Fibroblast of skin of left biceps (primary cell): ENCODE data around the gene WFDC1.
A peak's percentile ranks its signal among the peaks of the same experiment; 100 is the strongest.

Experiments
- DNase-seq, 2 experiments: peaks; one replicate each; pipeline ENCODE4 v3.0.0-alpha.2; 2013; ENCODE audit warnings: low read depth in 2 of 2

The WFDC1 gene

DNA sequence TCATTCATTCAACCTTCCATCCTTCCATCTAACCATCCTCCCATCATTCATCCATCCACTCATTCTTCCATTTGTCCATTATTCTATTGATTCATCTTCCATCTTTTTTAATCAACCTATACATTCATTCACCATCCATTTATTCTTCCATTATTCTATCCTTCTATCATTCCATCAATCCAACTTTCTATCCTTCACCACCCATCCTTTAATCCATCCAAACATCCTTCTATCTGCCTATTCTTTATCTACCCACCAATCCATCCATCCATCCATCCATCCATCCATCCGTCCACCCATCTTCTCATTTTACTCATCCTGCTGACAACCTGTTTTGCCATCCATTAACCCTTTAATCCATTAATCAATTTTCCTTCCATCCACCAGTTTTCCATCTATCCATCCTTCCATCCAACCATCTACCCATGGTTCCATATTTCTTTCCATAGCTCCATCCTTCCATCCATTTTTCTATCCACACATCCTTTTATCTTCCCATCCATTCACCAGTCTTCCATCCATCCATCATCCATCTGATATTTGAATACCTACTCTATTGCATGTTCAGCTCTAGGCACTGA lies 21.8 kb upstream of the WFDC1 start:
- no peak for DNase-seq

DNA sequence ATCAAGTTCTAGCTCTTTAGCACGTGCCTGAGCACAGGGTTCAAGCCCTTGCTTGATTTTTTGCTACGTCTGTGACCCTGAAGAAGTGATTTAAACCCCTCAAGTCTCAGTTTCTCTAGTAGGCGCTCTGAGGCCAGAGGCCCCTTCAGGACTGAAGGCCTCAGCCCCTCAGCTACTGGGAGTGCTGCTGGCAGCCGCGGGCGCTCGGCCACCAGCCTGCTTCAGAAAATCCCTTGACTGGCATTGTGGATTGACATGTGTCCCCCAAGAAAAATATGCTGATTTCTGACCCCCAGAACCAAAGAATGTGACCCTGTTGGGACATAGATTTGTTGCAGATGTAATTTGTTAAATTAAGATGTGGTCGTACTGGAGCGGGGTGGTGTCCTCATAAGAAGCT lies 20.2 kb upstream of the WFDC1 start:
- no peak for DNase-seq

DNA sequence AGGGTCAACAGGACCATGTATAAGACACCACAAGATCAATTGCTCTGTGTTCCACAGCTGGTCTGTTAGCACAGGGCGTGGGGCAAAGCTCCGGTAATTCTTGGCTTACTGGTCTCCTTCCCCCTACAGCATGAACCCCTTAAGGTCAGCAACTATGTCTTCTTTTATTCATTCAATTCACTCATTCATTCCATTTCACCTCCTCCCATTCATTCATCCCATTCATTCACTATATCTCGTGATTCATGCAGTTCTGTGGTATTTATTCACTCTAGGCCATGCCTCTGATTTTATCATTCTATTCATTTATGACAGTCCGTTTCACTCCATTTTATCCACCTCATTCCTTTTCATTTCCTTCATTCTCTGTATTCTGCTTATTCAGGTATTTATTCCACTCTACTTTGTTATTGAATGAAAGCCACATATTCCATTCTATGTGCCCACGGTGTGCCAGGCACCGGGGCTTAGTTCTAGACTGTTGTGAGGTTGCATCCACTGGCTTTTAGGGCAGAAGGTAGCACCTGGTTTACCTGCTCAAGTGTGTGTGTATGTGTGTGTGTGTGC lies 19.0 kb upstream of the WFDC1 start:
- no peak for DNase-seq

DNA sequence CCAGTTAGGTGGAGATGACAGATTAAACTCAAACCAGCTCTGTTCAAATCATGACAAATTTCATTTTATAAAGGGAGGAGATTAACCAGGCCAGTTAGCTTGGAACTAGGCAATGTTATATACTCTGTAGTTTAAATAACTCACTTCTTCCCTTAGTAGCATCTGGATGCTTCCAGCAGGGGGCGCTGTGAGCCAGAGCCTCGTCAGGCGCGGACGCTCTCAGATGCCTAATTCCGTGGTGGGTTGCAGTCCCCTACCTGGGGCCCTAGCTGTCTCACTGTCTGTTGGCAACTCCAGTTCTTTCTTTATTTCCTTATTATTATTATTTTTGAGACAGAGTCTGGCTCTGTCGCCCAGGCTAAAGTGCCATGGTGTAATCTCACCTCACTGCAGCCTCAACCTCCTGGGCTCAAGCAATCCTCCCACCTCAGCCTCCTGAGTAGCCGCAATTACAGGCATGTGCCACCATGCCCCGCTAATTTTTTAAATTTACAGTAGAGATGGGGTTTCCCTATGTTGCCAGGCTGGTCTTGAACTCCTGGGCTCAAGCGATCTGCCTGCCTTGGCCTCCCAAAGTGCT lies 17.3 kb upstream of the WFDC1 start:
- DNase-seq, result peak; percentile 4 to 12

DNA sequence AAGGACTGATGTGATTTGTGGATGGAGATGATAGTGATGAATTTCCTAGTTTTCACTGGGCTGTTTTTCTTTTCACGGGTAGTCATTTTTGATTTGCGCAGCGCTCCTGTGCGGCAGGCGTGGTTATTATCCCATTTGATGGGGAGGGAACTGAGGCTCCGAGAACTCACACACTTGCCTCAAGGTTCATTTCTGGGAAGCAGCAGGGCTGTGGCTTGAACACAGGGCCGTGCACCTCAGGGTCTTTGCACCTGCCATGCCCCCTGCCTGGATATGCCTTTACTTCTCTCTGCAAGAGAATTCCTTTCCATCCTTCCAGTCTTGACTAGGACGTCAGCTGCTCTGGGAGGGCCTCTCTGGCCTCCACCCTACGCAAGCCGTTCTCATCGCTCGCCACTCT lies 16.3 kb upstream of the WFDC1 start:
- DNase-seq, result no peak

DNA sequence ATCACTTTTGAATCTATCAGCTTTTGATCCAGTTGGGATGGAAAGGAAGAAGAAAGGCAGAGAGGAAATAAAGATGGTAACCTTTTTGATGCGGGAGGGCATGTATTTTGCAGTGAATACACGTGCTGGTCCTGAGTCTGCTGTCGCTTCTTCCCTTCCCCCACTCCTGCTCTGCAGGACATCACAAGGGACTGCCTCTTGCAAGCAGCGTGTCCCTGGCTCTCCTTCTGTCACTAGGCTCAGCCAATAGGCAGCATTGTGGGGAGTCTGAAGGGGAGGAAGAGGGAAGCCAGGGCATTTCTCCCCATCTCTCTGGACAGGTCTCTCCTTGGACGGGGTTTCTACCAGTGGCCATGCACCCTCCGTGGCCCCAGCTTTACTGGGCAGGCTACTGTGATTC lies 15.7 kb upstream of the WFDC1 start:
- DNase-seq, result no peak

DNA sequence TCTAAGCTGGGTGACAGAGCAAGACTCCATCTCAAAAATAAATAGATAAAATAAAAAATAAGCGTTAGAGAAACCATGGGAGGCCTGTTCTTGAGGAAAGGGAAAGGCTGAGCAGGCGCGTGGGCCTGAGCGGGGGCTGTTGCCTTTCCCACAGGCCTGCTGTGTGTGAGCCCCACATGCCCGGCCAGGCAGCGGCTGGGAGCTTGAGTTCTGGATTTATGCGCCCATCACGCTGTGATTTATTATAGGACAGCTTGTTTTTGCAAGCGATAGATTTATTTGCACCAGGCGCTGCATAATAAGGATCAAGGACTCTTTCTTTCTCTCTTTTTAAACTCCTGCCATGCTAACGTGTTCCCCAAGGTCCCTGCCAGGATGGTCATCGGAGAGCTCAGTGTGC lies 14.8 kb upstream of the WFDC1 start:
- DNase-seq, result no peak

DNA sequence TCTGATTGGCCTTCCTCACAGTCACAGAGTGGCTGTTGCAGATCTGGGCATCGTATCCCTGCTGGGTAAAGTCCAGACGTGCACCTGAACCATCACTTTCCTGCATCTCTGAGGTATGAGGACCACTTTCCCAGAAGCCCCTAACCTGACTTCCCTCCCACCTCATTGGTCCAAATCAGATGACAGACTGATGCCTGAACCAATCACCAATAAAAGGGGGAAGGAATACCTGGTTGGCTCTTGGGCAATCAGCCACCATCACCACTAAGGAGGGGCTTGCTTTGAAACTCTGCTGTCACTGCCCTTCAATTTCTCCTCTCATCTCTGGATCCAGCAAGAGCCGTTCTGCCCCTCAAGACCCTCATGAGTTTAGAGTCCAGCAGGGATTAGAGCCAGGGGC lies 13.6 kb upstream of the WFDC1 start:
- no peak for DNase-seq

DNA sequence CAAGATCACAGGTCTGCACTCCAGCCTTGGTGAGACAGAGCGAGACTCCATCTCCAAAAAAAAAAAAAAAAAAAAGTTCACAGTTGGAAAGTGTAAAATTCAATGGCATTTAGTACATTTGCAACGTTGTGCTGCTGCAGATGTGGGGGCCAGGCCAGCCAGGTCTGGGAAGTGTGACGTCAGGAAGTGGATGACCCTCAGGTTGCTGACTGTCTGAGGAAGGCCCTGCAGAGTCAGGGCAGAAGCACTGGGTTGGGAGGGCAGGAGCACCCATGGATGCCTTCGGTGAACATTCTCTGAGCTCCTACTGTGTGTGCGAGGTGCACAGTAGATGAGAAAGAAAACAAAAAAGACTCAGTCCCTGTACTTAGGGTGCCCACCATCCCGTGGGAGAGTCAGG lies 12.1 kb upstream of the WFDC1 start:
- no peak for DNase-seq

DNA sequence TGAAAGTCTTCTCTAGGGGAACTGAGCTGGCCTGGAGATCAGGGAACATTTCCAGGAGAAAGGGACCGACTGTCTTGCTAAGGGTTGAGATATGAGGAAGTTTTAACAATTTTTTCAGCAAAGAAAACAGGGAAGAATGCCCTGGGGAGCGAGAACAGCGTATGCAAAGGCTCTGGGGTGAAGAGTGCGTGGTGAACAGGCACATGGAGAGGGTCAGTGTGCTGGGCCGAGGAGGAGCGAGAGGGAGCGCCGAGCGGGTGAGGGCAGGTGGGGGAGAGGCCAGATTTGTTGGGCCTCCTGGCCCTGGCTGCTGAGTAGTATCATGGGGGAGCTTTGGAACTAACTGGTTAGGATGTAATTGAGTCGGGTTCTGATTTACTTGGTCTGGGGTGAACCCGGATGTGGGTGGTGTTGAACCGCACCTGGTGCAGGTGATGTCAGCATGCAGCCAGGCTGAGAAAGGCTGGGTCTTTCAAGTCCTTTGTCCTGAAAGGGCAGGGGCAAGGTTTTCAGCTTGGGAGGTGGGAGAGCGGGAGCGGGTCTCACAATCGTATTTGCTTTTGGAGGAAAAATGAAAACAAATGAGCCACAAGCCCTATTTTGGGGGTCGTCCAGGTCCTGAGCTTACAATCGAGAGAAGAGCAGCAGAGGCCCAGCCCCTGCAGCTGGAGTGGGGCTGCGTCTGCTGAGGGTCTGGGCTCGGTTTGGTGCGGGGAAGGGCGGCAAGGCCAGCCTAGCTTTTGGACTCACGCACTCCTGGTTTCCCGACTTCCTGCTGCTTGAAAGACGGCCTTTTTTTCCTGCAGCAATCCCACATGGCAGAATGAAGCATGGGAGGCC lies 11.1 kb upstream of the WFDC1 start:
- no peak for DNase-seq

DNA sequence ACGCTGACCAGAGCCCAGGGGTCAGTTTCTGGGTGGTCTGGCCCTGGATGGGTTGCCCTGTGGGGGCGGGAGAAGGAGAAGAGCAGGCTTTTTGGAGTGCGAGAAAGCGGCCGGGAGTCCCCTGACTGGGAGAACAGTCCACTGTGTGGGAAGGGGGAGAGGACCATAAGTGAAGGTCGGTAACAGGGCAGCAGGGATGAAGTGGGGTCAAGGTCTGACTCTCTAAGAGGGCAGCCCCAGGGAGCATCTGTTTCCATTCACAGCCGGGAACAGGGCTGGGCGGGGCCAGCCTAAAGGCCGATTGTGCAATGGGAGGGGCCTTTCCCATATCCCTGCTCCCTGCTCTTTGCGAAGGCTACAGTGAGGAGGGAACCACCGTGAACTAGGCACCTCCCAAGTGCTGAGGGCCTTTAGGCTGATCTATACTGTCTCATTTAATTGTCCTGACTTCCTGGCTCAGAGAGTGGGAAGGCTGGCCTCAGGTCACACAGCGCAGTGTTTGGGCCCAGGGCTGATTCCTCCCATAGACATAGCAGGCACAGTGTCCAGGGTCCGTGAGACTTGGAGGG lies 10.4 kb upstream of the WFDC1 start:
- no peak for DNase-seq

DNA sequence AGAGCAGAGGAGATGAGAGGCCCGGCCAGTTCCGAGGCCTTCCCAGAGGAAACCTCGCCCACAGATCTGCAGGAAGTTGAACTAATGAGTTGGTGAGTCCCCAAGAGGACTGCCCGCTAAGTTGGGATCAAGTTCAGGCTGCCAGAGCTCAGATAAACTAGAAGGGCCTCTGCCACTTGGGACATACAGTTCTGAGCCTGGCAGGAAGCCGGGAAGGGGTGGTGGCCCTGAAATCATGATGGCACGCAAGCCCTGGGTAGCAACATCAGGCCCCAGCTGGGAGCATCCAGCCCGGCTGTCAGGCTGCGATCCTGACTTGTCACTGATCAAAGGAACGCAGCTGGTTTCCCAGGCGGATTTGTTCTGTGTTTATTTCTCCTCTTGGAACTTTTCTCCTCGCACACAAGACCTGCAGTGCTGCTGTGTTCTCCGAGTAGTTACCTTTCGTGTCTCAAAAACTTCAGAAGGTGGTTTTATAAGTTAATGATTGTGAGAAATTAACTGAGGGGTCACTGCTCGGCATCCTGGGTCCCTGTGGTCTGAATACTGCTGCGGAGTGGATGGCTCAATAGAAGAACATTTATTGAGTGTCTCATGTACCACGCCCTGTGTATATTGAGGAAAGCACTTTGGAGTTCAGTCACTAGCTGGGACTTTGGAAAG lies 8.0 kb upstream of the WFDC1 start:
- DNase-seq, result no peak

DNA sequence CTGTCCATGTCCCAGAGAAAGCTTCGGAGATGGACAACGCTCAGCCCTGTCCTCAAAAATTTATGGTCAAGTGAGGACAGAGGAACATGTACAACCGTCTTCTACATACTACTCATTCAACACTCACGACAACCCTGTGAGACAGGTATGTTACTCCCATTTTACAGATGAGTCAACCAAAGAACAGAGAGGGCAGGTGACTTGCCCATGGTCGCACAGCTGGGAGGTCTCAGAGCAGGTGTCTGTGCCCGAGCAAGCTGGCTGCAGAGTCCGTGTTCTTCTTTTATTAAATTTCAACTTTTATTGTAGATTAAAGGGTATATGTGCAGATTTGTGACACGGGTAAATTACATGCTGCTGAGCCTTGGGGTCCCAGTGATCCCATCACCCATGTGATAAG lies 5.8 kb upstream of the WFDC1 start:
- DNase-seq, result no peak

DNA sequence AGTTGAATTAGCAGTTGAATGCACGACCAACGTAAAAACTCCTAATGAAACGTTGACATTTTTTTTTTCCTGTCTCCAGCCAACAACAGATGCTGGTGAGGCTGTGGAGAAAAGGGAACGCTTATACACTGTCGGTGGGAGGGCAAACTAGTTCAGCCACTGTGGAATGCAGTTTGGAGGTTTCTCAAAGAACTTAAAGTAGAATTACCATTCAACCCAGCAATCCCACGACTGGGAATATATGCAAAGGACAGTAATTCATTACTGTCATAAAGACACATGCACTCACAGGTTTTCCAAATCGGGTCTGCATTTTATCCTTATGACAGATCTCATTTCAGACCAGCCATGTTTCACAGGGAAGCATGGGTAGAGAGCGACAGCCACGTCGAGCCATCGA lies 3.5 kb upstream of the WFDC1 start:
- DNase-seq, result no peak

DNA sequence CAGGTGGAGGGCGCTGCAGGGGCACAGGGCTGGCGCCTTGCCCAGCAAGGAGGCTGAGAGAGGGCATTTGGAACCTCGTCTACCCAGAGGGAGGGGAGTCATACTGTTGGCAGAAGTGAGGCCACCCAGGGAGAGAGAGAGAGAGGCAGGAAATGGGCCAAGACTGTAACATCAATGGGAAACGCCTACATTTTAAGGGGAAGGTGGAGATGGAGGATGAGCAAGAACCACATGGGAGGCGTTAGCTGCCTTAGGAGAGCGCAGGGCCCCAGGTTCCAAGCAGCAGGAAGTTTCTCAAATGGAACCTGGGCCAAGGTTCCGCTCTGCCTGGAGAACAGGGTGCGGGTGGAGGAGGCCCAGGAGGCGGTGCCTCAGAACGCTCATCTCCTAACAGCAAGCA lies 2.7 kb upstream of the WFDC1 start:
- no peak for DNase-seq

DNA sequence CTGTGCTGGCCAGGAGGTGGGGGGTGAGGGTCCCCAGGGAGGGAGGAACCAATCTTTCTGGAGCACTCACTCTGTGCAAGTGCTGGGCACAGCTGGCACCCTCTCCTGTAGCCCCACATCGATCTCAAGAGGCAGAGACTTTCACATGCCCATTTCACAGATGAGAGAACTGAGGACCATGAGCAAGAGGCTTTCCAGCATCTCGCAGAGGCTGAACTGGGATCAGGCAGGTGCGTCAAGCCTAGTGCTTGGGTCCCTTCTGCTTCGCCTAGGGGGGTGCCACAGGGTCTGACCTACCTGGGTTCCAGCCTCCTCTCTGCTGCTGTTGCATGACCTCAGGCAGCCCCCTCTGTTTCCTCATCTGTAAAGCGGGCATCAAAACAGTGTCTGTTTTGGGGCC lies 1.3 kb upstream of the WFDC1 start:
- DNase-seq, result no peak

DNA sequence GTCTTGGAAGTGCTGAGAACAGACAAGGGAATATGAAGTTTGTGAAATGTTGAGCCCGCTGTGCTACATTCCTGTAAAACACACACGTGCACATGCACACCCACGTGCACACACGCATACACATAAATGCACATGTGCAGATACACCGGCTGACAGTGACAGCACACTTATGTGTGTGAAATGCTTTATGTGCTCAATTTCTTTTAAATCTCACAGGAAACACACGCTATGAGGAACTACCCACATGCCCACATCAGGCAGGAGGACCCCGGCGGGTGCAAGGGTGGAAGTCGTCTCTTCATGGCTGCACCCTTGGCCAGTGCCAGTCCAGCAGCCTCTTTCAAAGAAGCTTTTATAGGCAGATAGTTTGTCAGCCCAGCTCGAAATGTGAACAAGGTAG lies 561 bp upstream of the WFDC1 start:
- no peak for DNase-seq

DNA sequence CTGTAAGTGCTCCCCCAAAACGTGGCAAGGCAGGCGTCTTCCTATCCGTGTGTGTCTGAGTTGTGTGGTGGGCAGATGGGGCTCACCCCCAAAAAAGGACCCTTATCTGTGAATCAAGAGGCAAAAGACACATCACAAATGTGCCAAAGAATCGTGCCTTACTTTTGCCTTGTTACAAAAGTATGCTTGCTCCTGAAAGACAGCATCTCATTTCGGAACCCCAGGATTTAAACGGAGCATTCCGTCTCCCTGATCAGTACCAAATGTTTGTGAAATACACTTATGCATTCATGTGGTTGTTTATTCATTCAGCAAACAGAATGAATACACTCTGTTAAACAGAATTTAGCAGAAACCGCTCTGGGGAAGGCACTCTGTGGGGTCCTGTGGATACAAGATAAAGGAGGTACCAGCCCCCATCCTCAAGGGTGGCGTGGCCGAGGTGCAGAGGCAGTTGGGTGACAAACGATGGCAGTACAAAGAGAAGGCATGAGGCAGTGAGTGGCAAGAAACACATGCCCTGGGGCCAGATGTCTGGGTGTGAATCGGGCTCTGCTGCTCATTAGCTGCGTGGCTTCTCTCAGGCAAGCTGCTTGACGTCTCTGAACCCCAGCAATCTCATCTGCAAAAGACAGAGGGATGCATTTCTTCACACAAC lies 654 bp downstream of the WFDC1 start:
- no peak for DNase-seq

DNA sequence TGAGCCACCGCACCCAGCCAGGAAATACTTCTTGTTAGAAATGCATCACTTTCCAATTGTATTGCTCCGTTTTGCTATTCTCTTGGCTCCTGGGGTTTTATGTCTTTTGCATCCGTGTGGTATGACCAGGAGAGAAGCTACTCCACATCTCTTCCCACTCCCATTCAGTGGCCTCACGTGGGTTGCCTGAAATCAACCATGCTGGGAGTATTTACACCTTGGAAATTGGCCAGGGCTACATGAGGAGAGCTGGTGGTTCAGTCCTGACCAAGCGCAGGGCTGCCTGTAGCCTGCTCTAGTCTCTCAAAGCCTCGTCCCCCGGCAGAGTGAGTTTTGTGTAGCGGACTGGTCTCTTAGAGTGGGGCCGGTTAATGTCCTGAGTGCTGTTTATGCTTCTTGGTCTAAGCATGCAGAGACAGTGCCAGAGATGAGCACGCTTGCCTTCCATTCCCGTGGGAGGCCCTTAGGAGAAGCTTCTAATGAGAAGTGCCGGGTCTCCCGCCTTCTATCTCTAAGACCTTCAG lies 3.8 kb downstream of the WFDC1 start:
- DNase-seq, result no peak

DNA sequence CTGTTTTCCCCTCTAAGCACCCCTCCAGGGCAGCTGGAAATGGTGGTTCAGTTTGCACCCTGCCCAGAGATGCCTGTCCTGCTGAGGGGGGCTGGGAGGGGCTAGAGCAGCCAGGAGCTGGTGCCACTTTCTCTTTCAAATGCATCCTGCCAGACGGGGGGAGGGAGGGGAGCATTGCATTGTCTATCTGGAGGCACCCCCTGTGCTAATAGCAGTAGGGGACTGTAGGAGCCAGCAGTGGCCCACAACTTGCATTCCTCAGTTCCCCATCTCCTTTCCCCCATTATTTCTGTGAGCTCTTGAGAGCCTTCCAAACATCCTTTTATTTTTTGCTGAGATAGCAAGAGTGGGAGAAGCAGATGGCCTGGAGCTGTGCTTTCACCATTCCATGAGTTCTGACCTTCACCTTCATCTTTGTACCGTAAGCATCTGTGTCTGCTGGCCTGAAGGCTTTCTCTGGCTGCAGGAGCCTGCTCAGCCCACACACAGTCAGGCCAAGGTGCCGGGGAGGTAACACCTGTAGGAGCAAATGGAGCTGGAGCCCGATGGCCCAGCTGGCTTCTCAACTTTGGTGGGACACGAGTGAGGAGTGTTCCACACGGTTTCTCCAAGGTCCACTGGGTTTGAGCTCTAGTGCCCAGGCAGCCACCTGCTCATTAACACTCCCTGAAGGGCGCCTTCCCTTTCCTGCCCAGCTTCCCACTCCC lies 5.2 kb downstream of the WFDC1 start:
- DNase-seq, result no peak
